ENCODE measurements around the gene ATP8A1.
"Not testable (repeated sequence)": the region's sequence is repeated elsewhere in the genome, so short reads cannot be mapped to it uniquely, and the experiment has no call there.

The ATP8A1 gene

GRCh38 chr4:42467777-42468176, 189.1 kb downstream of the ATP8A1 start:
- DNase-seq (ENCODE audit: low read depth in 2 of 2): not testable (repeated sequence)

- DNase-seq (ENCODE audit: low read depth in 2 of 2): no peak
Measured at GRCh38 chr4:42466273-42466844, 190.5 kb downstream of the ATP8A1 start.

GRCh38 chr4:42464550-42465094, 192.3 kb downstream of the ATP8A1 start:
- DNase-seq (ENCODE audit: low read depth in 2 of 2): no peak

GRCh38 chr4:42461216-42461615, 195.7 kb downstream of the ATP8A1 start:
- not testable (repeated sequence) for DNase-seq (ENCODE audit: low read depth in 2 of 2)

- no peak for DNase-seq (ENCODE audit: low read depth in 2 of 2)
Measured at GRCh38 chr4:42460043-42460442, 196.9 kb downstream of the ATP8A1 start.

GRCh38 chr4:42458657-42459056, 198.2 kb downstream of the ATP8A1 start:
- DNase-seq (ENCODE audit: low read depth in 2 of 2): no peak

- no peak for DNase-seq (ENCODE audit: low read depth in 2 of 2)
Measured at GRCh38 chr4:42454755-42455420, 202.0 kb downstream of the ATP8A1 start.

GRCh38 chr4:42453612-42454011, 203.3 kb downstream of the ATP8A1 start:
- DNase-seq (ENCODE audit: low read depth in 2 of 2): no peak

- no peak for DNase-seq (ENCODE audit: low read depth in 2 of 2)
Measured at GRCh38 chr4:42452823-42453222, 204.1 kb downstream of the ATP8A1 start.

GRCh38 chr4:42446823-42447222, 210.1 kb downstream of the ATP8A1 start:
- no peak for DNase-seq (ENCODE audit: low read depth in 2 of 2)

- DNase-seq (ENCODE audit: low read depth in 2 of 2): no peak
Measured at GRCh38 chr4:42445038-42445437, 211.9 kb downstream of the ATP8A1 start.

- DNase-seq (ENCODE audit: low read depth in 2 of 2): no peak
Measured at GRCh38 chr4:42442601-42443000, 214.3 kb downstream of the ATP8A1 start.

DNA sequence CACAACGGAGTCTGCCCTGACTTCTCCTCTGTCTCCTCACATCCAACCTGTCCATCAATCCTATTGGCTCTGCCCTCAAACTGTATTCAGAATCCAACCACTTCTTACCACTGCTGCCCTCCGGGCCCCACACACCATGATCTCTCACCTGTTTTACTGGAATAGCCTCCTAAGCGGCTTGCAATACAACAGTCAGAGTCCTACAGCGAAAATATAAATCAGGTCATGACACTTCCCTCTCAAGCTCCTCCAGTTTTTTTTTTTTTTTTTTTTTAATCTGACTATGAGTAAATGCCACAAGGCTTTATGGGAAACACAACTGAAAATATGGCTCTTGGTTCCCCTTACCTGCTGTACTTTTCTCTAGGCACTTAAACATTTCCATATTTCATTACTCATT, 216.8 kb downstream of the ATP8A1 start:
- DNase-seq (ENCODE audit: low read depth in 2 of 2): no peak

DNA sequence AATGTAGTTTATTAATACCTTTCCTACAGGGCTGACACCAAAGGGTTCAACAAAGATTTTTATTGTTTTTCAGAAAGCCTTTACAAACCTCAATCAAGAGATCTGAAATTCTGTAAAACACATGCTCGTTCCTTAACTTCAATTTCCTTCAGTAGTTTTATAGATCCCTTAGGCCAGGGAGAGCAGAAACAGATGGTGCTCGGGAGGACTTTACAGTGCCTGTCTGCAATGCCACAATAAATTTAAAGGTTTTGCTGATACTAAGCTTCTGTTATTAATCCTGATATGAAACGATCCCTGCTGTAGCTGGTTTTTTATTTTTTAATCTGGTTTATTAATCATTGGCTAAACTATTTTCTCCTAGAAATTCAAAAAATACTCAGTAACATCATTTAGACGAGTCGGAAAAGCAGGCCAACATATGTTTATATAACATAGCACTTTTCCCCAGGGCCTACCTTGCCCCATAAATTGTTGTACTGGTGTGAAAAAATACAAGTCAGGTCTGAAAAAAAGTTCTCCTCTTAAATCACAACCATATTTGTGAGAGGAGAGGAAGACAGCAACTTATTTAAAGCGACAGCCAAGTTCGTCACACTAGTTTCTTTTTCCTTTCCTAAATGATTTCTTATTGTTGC, 219.9 kb downstream of the ATP8A1 start:
- no peak for DNase-seq (ENCODE audit: low read depth in 2 of 2)

DNA sequence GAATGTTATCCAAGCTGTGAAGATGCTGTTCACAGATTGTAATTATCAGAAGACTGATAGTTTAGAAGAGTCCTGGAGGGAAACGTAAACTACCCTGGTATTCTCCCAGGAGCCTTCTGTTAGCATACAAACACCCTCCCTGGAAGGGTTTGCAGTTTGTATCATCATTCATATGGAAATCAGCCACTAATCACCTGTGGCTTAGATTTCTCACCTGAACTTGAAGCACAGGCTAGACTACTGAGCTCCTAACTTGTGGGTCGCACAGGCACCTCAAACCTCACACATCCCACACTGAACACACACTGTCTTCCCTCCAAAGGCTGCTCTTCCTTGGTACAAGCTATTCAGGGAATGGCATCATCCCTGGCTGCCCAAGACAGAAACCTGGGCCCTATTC, 228.9 kb downstream of the ATP8A1 start:
- DNase-seq (ENCODE audit: low read depth in 2 of 2): no peak

- DNase-seq (ENCODE audit: low read depth in 2 of 2): no peak
Measured at GRCh38 chr4:42425146-42426065, 231.5 kb downstream of the ATP8A1 start.

DNA sequence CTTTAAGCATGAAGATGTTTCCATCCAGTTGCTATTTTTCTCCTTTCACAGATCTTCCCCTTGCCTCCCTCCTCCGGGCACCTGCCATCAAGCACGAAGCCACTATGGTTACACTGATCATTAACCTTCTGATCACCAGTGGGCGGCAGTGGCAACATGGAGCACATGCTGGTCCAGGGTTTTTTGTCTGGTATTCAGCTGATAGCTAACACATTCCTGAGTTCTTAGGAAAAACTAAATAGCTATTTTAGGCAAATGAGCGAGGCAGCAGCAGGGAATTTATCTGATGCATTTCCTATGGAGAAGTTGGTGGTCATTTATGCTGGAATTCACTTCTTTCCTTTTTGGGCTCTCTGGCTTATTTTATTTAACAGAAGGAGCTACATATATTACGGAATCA, 236.8 kb downstream of the ATP8A1 start:
- no peak for DNase-seq (ENCODE audit: low read depth in 2 of 2)

- DNase-seq (ENCODE audit: low read depth in 2 of 2): no peak
Measured at GRCh38 chr4:42417550-42417949, 239.4 kb downstream of the ATP8A1 start.

DNA sequence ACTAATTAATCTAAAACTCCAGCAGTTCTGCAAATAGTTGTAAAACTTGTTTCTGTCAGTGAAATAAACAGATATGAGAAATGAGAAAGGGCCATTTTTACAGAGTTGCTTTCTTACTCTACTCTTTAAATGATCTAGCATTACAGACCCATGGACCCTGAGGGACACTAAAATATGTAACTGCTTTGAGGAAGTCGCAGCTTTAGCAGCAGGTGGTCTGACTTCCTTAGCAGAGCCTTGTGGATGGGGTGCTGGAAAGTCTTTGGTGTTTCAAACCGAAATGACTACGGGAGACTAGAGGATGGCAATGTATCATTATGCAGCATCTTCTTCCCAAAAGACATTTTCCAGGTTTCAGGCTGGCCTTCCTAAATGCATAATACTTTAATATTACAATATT, 240.9 kb downstream of the ATP8A1 start:
- no peak for DNase-seq (ENCODE audit: low read depth in 2 of 2)

DNA sequence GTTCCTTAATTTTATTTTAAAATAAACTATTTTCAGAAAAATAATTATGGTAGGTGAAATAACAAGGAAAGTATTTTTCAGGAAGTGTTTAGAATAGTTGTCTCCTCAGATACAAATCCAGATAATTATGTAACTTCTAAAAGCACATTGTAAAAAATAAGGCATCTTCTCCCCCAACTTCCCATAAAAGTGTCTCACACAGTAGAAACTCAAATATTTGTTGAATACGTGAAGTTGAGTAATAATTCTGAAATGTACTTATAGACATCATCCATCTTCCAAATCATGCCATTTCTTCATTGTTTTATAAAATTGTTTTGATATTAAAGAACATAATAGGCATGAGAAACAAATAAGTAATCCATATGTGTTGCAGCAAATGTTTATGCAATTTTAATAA, 241.6 kb downstream of the ATP8A1 start:
- DNase-seq (ENCODE audit: low read depth in 2 of 2): no peak

DNA sequence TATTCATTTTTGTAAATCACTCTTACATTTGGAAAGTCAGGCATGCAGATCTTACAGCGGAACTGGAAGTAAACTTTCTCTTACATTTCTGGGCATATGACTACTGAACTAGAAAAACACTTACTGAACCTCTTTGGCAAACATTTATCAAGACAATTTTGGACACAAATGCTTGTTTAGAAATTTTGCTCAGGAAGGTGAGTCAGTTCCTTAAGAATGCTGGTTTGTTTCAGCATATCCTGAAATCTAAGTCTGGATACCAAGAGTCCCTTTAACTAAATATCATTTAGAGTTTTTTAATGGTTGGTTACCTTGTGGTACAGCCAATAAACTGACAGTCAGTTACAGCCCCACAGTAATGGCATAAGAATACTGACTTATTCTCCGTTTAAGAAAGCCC, 244.7 kb downstream of the ATP8A1 start:
- DNase-seq (ENCODE audit: low read depth in 2 of 2): no peak

DNA sequence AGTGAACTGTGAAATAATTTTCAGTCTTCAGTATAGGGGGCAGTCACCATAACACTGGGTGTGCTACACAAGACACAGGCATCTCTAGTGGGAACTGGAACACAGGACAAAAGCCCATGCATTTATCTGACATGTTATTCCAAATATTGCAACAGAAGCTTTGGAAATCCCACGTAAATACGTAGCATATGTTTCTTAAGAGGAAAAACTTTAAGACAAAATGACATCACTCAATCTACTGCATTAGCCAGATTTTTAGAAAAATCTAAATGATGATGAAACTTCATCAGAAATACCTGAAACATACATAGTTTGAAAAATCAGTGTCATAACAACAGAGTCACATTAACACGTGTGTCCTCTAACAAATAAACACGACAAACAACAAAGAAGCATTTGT, 245.1 kb downstream of the ATP8A1 start:
- DNase-seq (ENCODE audit: low read depth in 2 of 2): no peak
